ENCODE results near the gene RPS15A.
"Not testable (repeated sequence)": the region's sequence is repeated elsewhere in the genome, so short reads cannot be mapped to it uniquely, and the experiment has no call there.

- TF ChIP-seq EZH2 (IDR thresholded peaks at IDR 0.05; ENCODE audit: borderline replicate concordance, low read depth, low read length, poor library complexity, severe bottlenecking); CTCF (conservative IDR thresholded peaks at IDR 0.05; ENCODE audit: low read depth, low read length): not testable (repeated sequence)
These were observed 27.4 kb downstream of the RPS15A start for GRCh38 chr16:18762713-18763112.
